Tibial nerve (tissue), 4 donors: ENCODE data around the gene LY6G5B. TPM values are rescaled to one million over a fixed set of nuclear protein-coding genes. Genes with fewer than 3 reads are reported as not detected.

Experiments
- DNase-seq, 2 donors: peaks; one replicate each; pipeline ENCODE4 v3.0.0-alpha.2; 2019; ENCODE audit warnings: low spot score in 2 of 2
- H3K27ac ChIP-seq, 4 donors: fragments of 200-600 bp; sonication (generic) in 3 of 4; one replicate each; pipeline ENCODE4 v1.5.1; 2017 to 2019; ENCODE audit warnings: mild to moderate bottlenecking in 1 of 4
- H3K27me3 ChIP-seq, 2 donors: fragments of 200-600 bp; sonication (generic) in 1 of 2; one replicate each; pipeline versions ENCODE4 v1.5.1 to v1.6.0; 2017 to 2019
- H3K36me3 ChIP-seq, 3 donors: fragments of 200-600 bp; sonication (generic); one replicate each; pipeline ENCODE4 v1.5.1; 2018 to 2019
- H3K4me1 ChIP-seq, 4 donors: fragments of 200-600 bp; sonication (generic) in 3 of 4; one replicate each; pipeline ENCODE4 v1.5.1; 2017 to 2019
- H3K4me3 ChIP-seq, 4 donors: fragments of 200-600 bp; sonication (generic) in 3 of 4; one replicate each; pipeline ENCODE4 v1.5.1; 2017 to 2019; ENCODE audit warnings: mild to moderate bottlenecking in 1 of 4, moderate library complexity in 1 of 4
- H3K9me3 ChIP-seq, 4 donors: fragments of 200-600 bp; sonication (generic) in 3 of 4; one replicate each; pipeline ENCODE4 v1.5.1; 2017 to 2019
- CTCF ChIP-seq, 5 experiments: fragments of 200-600 bp in 3 of 5; fragments of 450-650 bp in 2 of 5; sonication (generic) in 3 of 5; IDR thresholded peaks; one replicate each; pipeline ENCODE4 v1.5.1; 2016 to 2019; ENCODE audit warnings: antibody characterized with exemption in 5 of 5, mild to moderate bottlenecking in 3 of 5, moderate library complexity in 2 of 5
- EP300 ChIP-seq, 2 donors: sonication (generic); formaldehyde crosslinking; IDR thresholded peaks; one replicate each; pipeline ENCODE4 v1.6.1; 2017; ENCODE audit warnings: antibody characterized with exemption in 2 of 2, mild to moderate bottlenecking in 1 of 2
- POLR2A ChIP-seq, 2 donors: fragments of 450-650 bp; IDR thresholded peaks; one replicate each; pipeline ENCODE4 v1.6.1; 2017; ENCODE audit warnings: antibody characterized with exemption in 2 of 2, mild to moderate bottlenecking in 2 of 2, moderate library complexity in 2 of 2
- WGBS, 2 donors: methylation state at CpG; one replicate each; pipeline ENCODE4 v1.1.5; 2018; 5-methylcytosine and 5-hydroxymethylcytosine counted together
- total RNA-seq, 4 donors: library from RNA; depleted of rRNA; stranded (reverse); fragments of >200 nt; gene quantifications; one replicate each; pipeline ENCODE4 v1.1.0, GENCODE V29; 2016

Gene LY6G5B
- total RNA-seq, 4 donors from 2014 or later: 7.6 to 13.0 (median 9.8) TPM

DNA sequence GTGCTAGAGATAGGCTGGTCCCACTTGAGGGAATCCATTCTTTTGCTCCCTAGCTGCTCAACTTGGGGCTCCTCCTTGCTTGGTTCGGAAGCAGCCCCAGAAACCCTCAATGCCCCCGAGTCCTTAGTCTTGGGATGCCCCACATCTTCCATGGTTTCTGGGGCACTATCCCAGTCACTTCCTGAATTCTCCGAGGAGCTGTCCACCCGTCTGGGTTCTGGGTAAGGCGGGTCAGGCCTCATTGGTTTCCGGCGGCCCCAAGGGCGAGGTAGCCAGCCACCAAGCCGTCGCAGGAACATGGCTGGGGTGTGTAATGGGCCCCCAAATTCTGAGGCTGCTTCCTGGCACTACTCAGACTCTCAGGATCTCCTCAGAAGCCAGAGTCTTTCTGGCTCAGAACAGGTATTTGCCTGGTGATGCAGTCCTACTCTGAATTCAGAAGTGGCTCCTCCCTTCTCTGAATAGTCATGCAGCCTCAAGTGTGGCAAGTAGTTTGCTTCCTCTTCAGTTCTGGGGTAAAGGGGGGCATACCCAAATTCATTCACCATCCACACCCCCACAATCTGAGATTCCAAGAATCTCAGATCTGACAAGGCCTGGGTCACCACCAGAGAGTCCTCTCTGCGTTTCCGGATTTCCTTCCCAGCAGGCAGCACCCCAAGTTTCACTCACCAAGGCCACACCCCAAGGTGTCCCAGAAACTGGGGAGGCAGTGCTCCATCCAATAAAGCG lies 10.0 kb upstream of the LY6G5B start:
- Histone ChIP-seq H3K27ac (peak overlapping the region; percentile 73 to 91 (median 85)), H3K4me3 (peak overlapping the region; percentile 52 to 81 (median 74)), H3K36me3 (peaks cover 0 to 56% (median 0%) of the 10 kb centered on the region in 3 donors), H3K9me3 (no peaks in the 10 kb centered on the region), H3K27me3 (no peaks in the 10 kb centered on the region), H3K4me1 (peaks cover 0 to 67% (median 36%) of the 10 kb centered on the region in 4 donors)
- WGBS, 2 donors: 13 to 20% methylated on average over 10 to 11 of the region's 13 CpGs
- TF ChIP-seq EP300 (IDR thresholded peaks at IDR 0.05) (no peak), CTCF (IDR thresholded peaks at IDR 0.05) (no peak), POLR2A (IDR thresholded peaks at IDR 0.05) (no peak)
- no peak for DNase-seq

DNA sequence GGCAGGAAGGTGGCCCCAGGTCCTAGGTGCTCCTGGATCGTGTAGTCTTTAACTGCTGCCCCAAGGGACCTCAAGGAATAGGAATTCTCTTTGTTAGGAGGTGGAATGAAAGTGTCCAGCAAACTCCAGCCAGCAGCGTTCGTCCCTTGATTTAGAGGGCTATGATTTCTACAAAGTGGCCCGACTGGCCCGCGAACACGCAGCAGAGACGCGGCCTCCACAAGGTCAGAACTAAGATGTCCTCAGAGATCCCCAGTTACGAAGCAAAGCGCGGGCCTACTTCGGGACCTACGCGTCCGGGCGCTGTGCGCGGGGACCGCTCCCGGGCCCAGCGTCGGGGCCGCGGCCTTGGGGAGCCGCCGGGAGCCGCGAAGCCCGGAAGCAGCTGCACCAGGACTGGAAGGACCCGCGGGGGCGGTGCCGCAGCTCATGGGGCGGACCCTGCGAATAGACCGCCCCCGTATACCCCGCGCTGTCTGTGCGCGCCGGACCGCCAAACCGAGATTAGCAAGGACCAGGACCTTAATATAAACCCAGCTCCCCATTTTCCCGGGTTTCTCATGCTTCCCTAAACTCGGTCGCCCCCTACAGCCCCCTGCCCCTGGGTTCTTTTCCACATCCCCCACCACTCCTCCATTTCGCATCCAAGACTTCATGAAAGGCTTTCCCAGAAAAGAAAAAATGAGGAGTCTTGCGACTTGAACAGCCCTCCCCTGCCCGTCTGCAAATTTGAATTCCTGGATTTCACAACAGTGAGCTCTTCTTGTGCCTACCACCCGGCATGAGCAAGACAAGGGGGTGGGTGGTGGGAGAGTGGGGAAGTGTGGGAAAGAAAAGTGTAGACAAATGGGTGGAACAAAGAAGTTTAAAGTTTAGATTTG lies 9.2 kb upstream of the LY6G5B start, which contains the start of gene C6orf47:
C6orf47 (minus strand) TSS at position 398 of the 881 bp plus-strand sequence. CDS start 831 bp downstream, outside the sequence.
- Histone ChIP-seq H3K9me3 (no peaks in the 10 kb centered on the region), H3K36me3 (peaks cover 0 to 54% (median 0%) of the 10 kb centered on the region in 3 donors), H3K4me3 (peak within 1 kb of the TSS; percentile 52 to 81 (median 74)), H3K27ac (peak within 1 kb of the TSS; percentile 73 to 91 (median 85)), H3K27me3 (no peaks in the 10 kb centered on the region), H3K4me1 (peaks cover 0 to 67% (median 36%) of the 10 kb centered on the region in 4 donors)
- 1 to 4% methylated on average over 18 to 35 of the region's 52 CpGs for WGBS, 2 donors
- peak; percentile 75 for DNase-seq
- TF ChIP-seq CTCF (IDR thresholded peaks at IDR 0.05) (peak in 1 of 5 experiments; percentile 14), EP300 (IDR thresholded peaks at IDR 0.05) (peak in 1 of 2 donors; percentile 79), POLR2A (IDR thresholded peaks at IDR 0.05) (peak in 1 of 2 donors; percentile 72)

GRCh38 chr6:31661262-31662123 lies 8.3 kb upstream of the LY6G5B start:
- H3K36me3 ChIP-seq: peaks cover 0 to 46% (median 0%) of the 10 kb centered on the region in 3 donors
- TF ChIP-seq CTCF (IDR thresholded peaks at IDR 0.05): no peak
- no peak for TF ChIP-seq EP300 (IDR thresholded peaks at IDR 0.05)
- TF ChIP-seq POLR2A (IDR thresholded peaks at IDR 0.05): no peak
- 77 to 79% methylated on average over 12 of the region's 12 CpGs for WGBS, 2 donors
- H3K27ac ChIP-seq: peak overlapping the region; percentile 73 to 91 (median 85)
- DNase-seq: no peak
- no peaks in the 10 kb centered on the region for H3K27me3 ChIP-seq
- no peaks in the 10 kb centered on the region for H3K9me3 ChIP-seq
- peak overlapping the region in 3 of 4 donors; percentile 67 to 81 (median 80) for H3K4me3 ChIP-seq
- peaks cover 0 to 69% (median 38%) of the 10 kb centered on the region in 4 donors for H3K4me1 ChIP-seq

GRCh38 chr6:31662124-31662723 lies 7.6 kb upstream of the LY6G5B start:
- 81 to 88% methylated on average over 12 of the region's 12 CpGs for WGBS, 2 donors
- H3K36me3 ChIP-seq: peaks cover 0 to 44% (median under 1%) of the 10 kb centered on the region in 3 donors
- TF ChIP-seq POLR2A (IDR thresholded peaks at IDR 0.05): no peak
- no peak for TF ChIP-seq CTCF (IDR thresholded peaks at IDR 0.05)
- no peak for TF ChIP-seq EP300 (IDR thresholded peaks at IDR 0.05)
- H3K27me3 ChIP-seq: no peaks in the 10 kb centered on the region
- no peaks in the 10 kb centered on the region for H3K9me3 ChIP-seq
- H3K4me3 ChIP-seq: no peak overlapping the region
- peaks cover 0 to 74% (median 43%) of the 10 kb centered on the region in 4 donors for H3K4me1 ChIP-seq
- H3K27ac ChIP-seq: peak overlapping the region in 2 of 4 donors; percentile 2 to 91
- no peak for DNase-seq
